ENCODE measurements around the gene CHADL.
A peak's percentile ranks its signal among the peaks of the same experiment; 100 is the strongest.

CHADL gene

GRCh38 chr22:41240377-41241132 lies at the start of gene CHADL:
CHADL (minus strand) TSS chr22:41240931; CDS start chr22:41240881, 50 bp downstream.
- ATAC-seq (replicated peaks; ENCODE audit: extremely low read depth, poor library complexity, severe bottlenecking), result no peak
- Mint-ChIP-seq H3K4me3 (peak within 1 kb of the TSS; percentile 44), H3K36me3 (ENCODE audit: insufficient read depth) (peaks cover 11% of the 10 kb centered on the region), H3K27me3 (no peaks in the 10 kb centered on the region), H3K4me1 (peaks cover 11% of the 10 kb centered on the region), H3K27ac (ENCODE audit: low read depth) (no peak within 1 kb of the TSS), H3K9me3 (no peaks in the 10 kb centered on the region)
- DNase-seq (ENCODE audit: low spot score in 2 of 2), result no peak

- no peak for ATAC-seq (replicated peaks; ENCODE audit: extremely low read depth, poor library complexity, severe bottlenecking)
- Mint-ChIP-seq H3K36me3 (ENCODE audit: insufficient read depth) (peaks cover 17% of the 10 kb centered on the region), H3K4me3 (no peak overlapping the region), H3K4me1 (peaks cover 14% of the 10 kb centered on the region), H3K27me3 (no peaks in the 10 kb centered on the region), H3K9me3 (no peaks in the 10 kb centered on the region), H3K27ac (ENCODE audit: low read depth) (no peak overlapping the region)
- no peak for DNase-seq (ENCODE audit: low spot score in 2 of 2)
These were observed 48.9 kb upstream of the CHADL start for GRCh38 chr22:41289671-41290070.

- DNase-seq (ENCODE audit: low spot score in 2 of 2), result no peak
- Mint-ChIP-seq H3K36me3 (ENCODE audit: insufficient read depth) (peaks cover 22% of the 10 kb centered on the region), H3K4me1 (peaks cover 18% of the 10 kb centered on the region), H3K9me3 (no peaks in the 10 kb centered on the region), H3K27me3 (no peaks in the 10 kb centered on the region), H3K27ac (ENCODE audit: low read depth) (peak overlapping the region; percentile 92), H3K4me3 (peak overlapping the region; percentile 31)
- no peak for ATAC-seq (replicated peaks; ENCODE audit: extremely low read depth, poor library complexity, severe bottlenecking)
These were observed 47.7 kb upstream of the CHADL start for GRCh38 chr22:41288245-41288946.

GRCh38 chr22:41286639-41287091 lies 45.9 kb upstream of the CHADL start:
- peaks cover 27% of the 10 kb centered on the region for H3K36me3 Mint-ChIP-seq (ENCODE audit: insufficient read depth)
- DNase-seq (ENCODE audit: low spot score in 2 of 2) (peak in 1 of 2 donors; percentile 46), ATAC-seq (replicated peaks; ENCODE audit: extremely low read depth, poor library complexity, severe bottlenecking) (peak; percentile 21)
- H3K9me3 Mint-ChIP-seq, result no peaks in the 10 kb centered on the region
- peak overlapping the region; percentile 87 for H3K4me3 Mint-ChIP-seq
- H3K4me1 Mint-ChIP-seq, result peaks cover 20% of the 10 kb centered on the region
- peak overlapping the region; percentile 92 for H3K27ac Mint-ChIP-seq (ENCODE audit: low read depth)
- no peaks in the 10 kb centered on the region for H3K27me3 Mint-ChIP-seq

- no peaks in the 10 kb centered on the region for H3K9me3 Mint-ChIP-seq
- ATAC-seq (replicated peaks; ENCODE audit: extremely low read depth, poor library complexity, severe bottlenecking), result peak; percentile 89
- no peaks in the 10 kb centered on the region for H3K27me3 Mint-ChIP-seq
- peak within 1 kb of the TSS; percentile 92 for H3K27ac Mint-ChIP-seq (ENCODE audit: low read depth)
- H3K36me3 Mint-ChIP-seq (ENCODE audit: insufficient read depth), result peaks cover 27% of the 10 kb centered on the region
- H3K4me1 Mint-ChIP-seq, result peaks cover 24% of the 10 kb centered on the region
- peak within 1 kb of the TSS; percentile 87 for H3K4me3 Mint-ChIP-seq
- DNase-seq (ENCODE audit: low spot score in 2 of 2), result peak; percentile 95 to 98
These were observed 45.3 kb upstream of the CHADL start, which contains the start of gene RANGAP1 for GRCh38 chr22:41285820-41286638. RANGAP1 (minus strand) TSS chr22:41286187; CDS start chr22:41281044, 5,143 bp downstream.

GRCh38 chr22:41285441-41285819 lies 44.7 kb upstream of the CHADL start:
- peak overlapping the region; percentile 92 for H3K27ac Mint-ChIP-seq (ENCODE audit: low read depth)
- DNase-seq (ENCODE audit: low spot score in 2 of 2) (peak; percentile 65 to 86), ATAC-seq (replicated peaks; ENCODE audit: extremely low read depth, poor library complexity, severe bottlenecking) (peak; percentile 63)
- peak overlapping the region; percentile 87 for H3K4me3 Mint-ChIP-seq
- no peaks in the 10 kb centered on the region for H3K27me3 Mint-ChIP-seq
- H3K36me3 Mint-ChIP-seq (ENCODE audit: insufficient read depth), result peaks cover 30% of the 10 kb centered on the region
- H3K4me1 Mint-ChIP-seq, result peaks cover 30% of the 10 kb centered on the region
- H3K9me3 Mint-ChIP-seq, result no peaks in the 10 kb centered on the region

GRCh38 chr22:41284465-41284864 lies 43.7 kb upstream of the CHADL start:
- H3K36me3 Mint-ChIP-seq (ENCODE audit: insufficient read depth), result peaks cover 35% of the 10 kb centered on the region
- ATAC-seq (replicated peaks; ENCODE audit: extremely low read depth, poor library complexity, severe bottlenecking) (no peak), DNase-seq (ENCODE audit: low spot score in 2 of 2) (no peak)
- no peaks in the 10 kb centered on the region for H3K27me3 Mint-ChIP-seq
- H3K4me3 Mint-ChIP-seq, result peak overlapping the region; percentile 87
- H3K9me3 Mint-ChIP-seq, result no peaks in the 10 kb centered on the region
- peaks cover 31% of the 10 kb centered on the region for H3K4me1 Mint-ChIP-seq
- H3K27ac Mint-ChIP-seq (ENCODE audit: low read depth), result peak overlapping the region; percentile 92

GRCh38 chr22:41280854-41281253 lies 40.1 kb upstream of the CHADL start:
- peaks cover 56% of the 10 kb centered on the region for H3K36me3 Mint-ChIP-seq (ENCODE audit: insufficient read depth)
- no peaks in the 10 kb centered on the region for H3K9me3 Mint-ChIP-seq
- ATAC-seq (replicated peaks; ENCODE audit: extremely low read depth, poor library complexity, severe bottlenecking) (no peak), DNase-seq (ENCODE audit: low spot score in 2 of 2) (no peak)
- no peak overlapping the region for H3K27ac Mint-ChIP-seq (ENCODE audit: low read depth)
- no peaks in the 10 kb centered on the region for H3K27me3 Mint-ChIP-seq
- peaks cover 18% of the 10 kb centered on the region for H3K4me1 Mint-ChIP-seq
- no peak overlapping the region for H3K4me3 Mint-ChIP-seq

GRCh38 chr22:41280065-41280464 lies 39.3 kb upstream of the CHADL start:
- Mint-ChIP-seq H3K4me1 (peaks cover 22% of the 10 kb centered on the region), H3K9me3 (no peaks in the 10 kb centered on the region), H3K4me3 (no peak overlapping the region), H3K27me3 (no peaks in the 10 kb centered on the region), H3K36me3 (ENCODE audit: insufficient read depth) (peaks cover 55% of the 10 kb centered on the region), H3K27ac (ENCODE audit: low read depth) (no peak overlapping the region)
- ATAC-seq (replicated peaks; ENCODE audit: extremely low read depth, poor library complexity, severe bottlenecking), result no peak
- no peak for DNase-seq (ENCODE audit: low spot score in 2 of 2)

GRCh38 chr22:41274856-41275255 lies 34.1 kb upstream of the CHADL start:
- Mint-ChIP-seq H3K27me3 (no peaks in the 10 kb centered on the region), H3K4me3 (no peak overlapping the region), H3K36me3 (ENCODE audit: insufficient read depth) (peaks cover 76% of the 10 kb centered on the region), H3K27ac (ENCODE audit: low read depth) (peak overlapping the region; percentile 66), H3K9me3 (no peaks in the 10 kb centered on the region), H3K4me1 (peaks cover 5% of the 10 kb centered on the region)
- ATAC-seq (replicated peaks; ENCODE audit: extremely low read depth, poor library complexity, severe bottlenecking), result no peak
- DNase-seq (ENCODE audit: low spot score in 2 of 2), result no peak

GRCh38 chr22:41273128-41273527 lies 32.4 kb upstream of the CHADL start:
- DNase-seq (ENCODE audit: low spot score in 2 of 2), result no peak
- H3K27me3 Mint-ChIP-seq, result no peaks in the 10 kb centered on the region
- H3K36me3 Mint-ChIP-seq (ENCODE audit: insufficient read depth), result peaks cover 69% of the 10 kb centered on the region
- H3K4me1 Mint-ChIP-seq, result peaks cover 5% of the 10 kb centered on the region
- no peak for ATAC-seq (replicated peaks; ENCODE audit: extremely low read depth, poor library complexity, severe bottlenecking)
- H3K27ac Mint-ChIP-seq (ENCODE audit: low read depth), result peak overlapping the region; percentile 25
- no peak overlapping the region for H3K4me3 Mint-ChIP-seq
- H3K9me3 Mint-ChIP-seq, result no peaks in the 10 kb centered on the region

- H3K27me3 Mint-ChIP-seq, result no peaks in the 10 kb centered on the region
- H3K36me3 Mint-ChIP-seq (ENCODE audit: insufficient read depth), result peaks cover 68% of the 10 kb centered on the region
- H3K27ac Mint-ChIP-seq (ENCODE audit: low read depth), result no peak overlapping the region
These were observed 31.1 kb upstream of the CHADL start for GRCh38 chr22:41271787-41272186.

More at GRCh38 chr22:41271787-41272186, 31.1 kb upstream of the CHADL start:
- no peak for DNase-seq (ENCODE audit: low spot score in 2 of 2)
- ATAC-seq (replicated peaks; ENCODE audit: extremely low read depth, poor library complexity, severe bottlenecking), result no peak
- Mint-ChIP-seq H3K4me3 (no peak overlapping the region), H3K4me1 (peaks cover 5% of the 10 kb centered on the region), H3K9me3 (no peaks in the 10 kb centered on the region)
